Mesenchymal stem cell (in vitro differentiated cells and primary cell): ENCODE results near the gene TAT.
"Not testable (repeated sequence)": the region's sequence is repeated elsewhere in the genome, so short reads cannot be mapped to it uniquely, and the experiment has no call there.

ENCODE experiments used
- DNase-seq: peaks from one replicate; pipeline ENCODE4 v3.0.0-alpha.2; 2013
- H2AFZ ChIP-seq: one replicate; pipeline ENCODE4 v1.6.1; 2013; ENCODE audit warnings: low read depth, mild to moderate bottlenecking, control low read depth, inconsistent platforms, low read length, moderate library complexity
- H2AK5ac ChIP-seq: 2 replicates; pipeline ENCODE4 v1.6.1; 2013; ENCODE audit warnings: low read length, moderate library complexity, mild to moderate bottlenecking, inconsistent platforms; ENCODE audit not compliant: severe bottlenecking
- H2BK120ac ChIP-seq: one replicate; pipeline ENCODE4 v1.6.1; 2013; ENCODE audit warnings: low read depth, mild to moderate bottlenecking, inconsistent platforms, low read length, moderate library complexity
- H2BK12ac ChIP-seq, 2 experiments: one replicate each; pipeline ENCODE4 v1.6.1; 2013; ENCODE audit warnings: inconsistent platforms in 2 of 2, low read length in 2 of 2, mild to moderate bottlenecking in 2 of 2, moderate library complexity in 2 of 2, control low read depth in 1 of 2
- H2BK15ac ChIP-seq: one replicate; pipeline ENCODE4 v1.6.1; 2013; ENCODE audit warnings: mild to moderate bottlenecking, low read depth, inconsistent platforms; ENCODE audit not compliant: poor library complexity, severe bottlenecking
- H2BK5ac ChIP-seq: 2 replicates; pipeline ENCODE4 v1.6.1; 2013; ENCODE audit warnings: low read depth, mild to moderate bottlenecking, low read length, control low read depth, inconsistent platforms; ENCODE audit not compliant: poor library complexity, severe bottlenecking
- H3K14ac ChIP-seq, 2 experiments: one replicate each; pipeline ENCODE4 v1.6.1; 2013; ENCODE audit warnings: inconsistent platforms in 2 of 2, low read length in 2 of 2, control low read depth in 1 of 2, mild to moderate bottlenecking in 1 of 2, moderate library complexity in 1 of 2
- H3K18ac ChIP-seq, 2 experiments: one replicate each; pipeline ENCODE4 v1.6.1; 2013; ENCODE audit warnings: inconsistent platforms in 2 of 2, low read length in 2 of 2, control low read depth in 1 of 2, low read depth in 1 of 2, mild to moderate bottlenecking in 1 of 2
- H3K23ac ChIP-seq, 2 experiments: one replicate each; pipeline ENCODE4 v1.6.1; 2013; ENCODE audit warnings: inconsistent platforms in 2 of 2, low read length in 2 of 2, mild to moderate bottlenecking in 2 of 2, moderate library complexity in 2 of 2, control low read depth in 1 of 2
- H3K27ac ChIP-seq: 2 replicates; pipeline ENCODE4 v1.5.1; 2013; ENCODE audit warnings: mild to moderate bottlenecking, moderate library complexity, low read length, control low read depth, inconsistent platforms; ENCODE audit not compliant: poor library complexity, severe bottlenecking
- H3K27me3 ChIP-seq, 2 experiments: 2 replicates each; pipeline versions ENCODE4 v1.6.1 to v1.7.0; 2013; ENCODE audit warnings: low read length in 2 of 2, mild to moderate bottlenecking in 2 of 2, moderate library complexity in 2 of 2, control low read depth in 1 of 2, inconsistent platforms in 1 of 2; ENCODE audit not compliant: control insufficient read depth in 1 of 2, insufficient read depth in 1 of 2
- H3K36me3 ChIP-seq, 2 experiments: 2 replicates each; pipeline versions ENCODE4 v1.6.1 to v1.7.0; 2013; ENCODE audit warnings: low read length in 2 of 2, control low read depth in 1 of 2, inconsistent platforms in 1 of 2, low read depth in 1 of 2, mild to moderate bottlenecking in 1 of 2; ENCODE audit not compliant: insufficient read depth in 2 of 2, control insufficient read depth in 1 of 2
- H3K4ac ChIP-seq, 2 experiments: one replicate each; pipeline ENCODE4 v1.6.1; 2013; ENCODE audit warnings: inconsistent platforms in 2 of 2, low read length in 2 of 2, mild to moderate bottlenecking in 2 of 2, moderate library complexity in 2 of 2, control low read depth in 1 of 2, low read depth in 1 of 2
- H3K4me1 ChIP-seq: 2 replicates; pipeline ENCODE4 v1.6.1; 2013; ENCODE audit warnings: low read depth, low read length, control low read depth; ENCODE audit not compliant: control insufficient read depth, insufficient read depth
- H3K4me2 ChIP-seq: 2 replicates; pipeline ENCODE4 v1.6.1; 2013; ENCODE audit warnings: low read length, mild to moderate bottlenecking, inconsistent platforms; ENCODE audit not compliant: poor library complexity, severe bottlenecking
- H3K4me3 ChIP-seq, 2 experiments: 2 replicates each; pipeline versions ENCODE4 v1.5.1 to v1.7.0; 2013; ENCODE audit warnings: low read length in 2 of 2, mild to moderate bottlenecking in 2 of 2, control low read depth in 1 of 2, low read depth in 1 of 2; ENCODE audit not compliant: insufficient read depth in 1 of 2
- H3K79me1 ChIP-seq: replicated peaks from 2 replicates; pipeline ENCODE4 v1.6.1; 2013; ENCODE audit warnings: mild to moderate bottlenecking, control low read depth, low read length, inconsistent platforms; ENCODE audit not compliant: poor library complexity, severe bottlenecking
- H3K9ac ChIP-seq: 2 replicates; pipeline ENCODE4 v1.7.0; 2013; ENCODE audit warnings: mild to moderate bottlenecking, low read length, moderate library complexity
- H3K9me3 ChIP-seq: 2 replicates; pipeline ENCODE4 v1.7.0; 2013; ENCODE audit warnings: mild to moderate bottlenecking, low read length; ENCODE audit not compliant: control insufficient read depth
- H4K8ac ChIP-seq: one replicate; pipeline ENCODE4 v1.6.1; 2013; ENCODE audit warnings: inconsistent platforms, mild to moderate bottlenecking, low read length, moderate library complexity
- H4K91ac ChIP-seq: one replicate; pipeline ENCODE4 v1.6.1; 2013; ENCODE audit warnings: mild to moderate bottlenecking, low read length, inconsistent platforms
- whole genome bisulfite sequencing: methylation state at CpG from one replicate; pipeline ENCODE4 v1.1.7; 2013; ENCODE audit warnings: mixed read lengths; 5-methylcytosine and 5-hydroxymethylcytosine counted together

The TAT gene

DNA sequence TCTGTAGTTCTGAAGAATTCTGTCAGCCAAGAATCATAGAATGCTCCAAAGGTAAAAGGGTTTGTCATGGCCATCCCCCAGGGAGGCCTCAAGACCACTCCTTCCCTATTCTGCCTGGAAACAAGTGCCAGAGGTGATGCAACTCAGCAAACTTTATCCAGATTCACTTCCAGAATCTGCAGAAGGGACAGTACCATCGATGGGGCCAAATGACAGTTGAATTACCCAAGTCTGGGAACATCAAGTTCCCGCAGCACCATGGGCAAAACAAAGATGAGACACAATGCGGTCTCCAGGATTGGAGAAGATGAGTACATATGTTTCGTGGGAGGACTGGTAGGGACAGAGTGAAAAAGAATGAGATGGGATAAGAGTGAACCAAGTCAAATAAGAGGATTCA lies 13.7 kb upstream of the TAT start:
- Histone ChIP-seq H2AFZ (no peak overlapping the region), H3K9me3 (peaks cover 6% of the 10 kb centered on the region), H3K4me1 (no peaks in the 10 kb centered on the region), H2BK120ac (no peak overlapping the region), H3K14ac (no peak overlapping the region), H3K4me2 (no peak overlapping the region), H3K27ac (no peak overlapping the region), H3K23ac (no peak overlapping the region), H3K27me3 (peaks cover 10 to 18% of the 10 kb centered on the region in 2 experiments), H3K9ac (no peak overlapping the region), H2BK5ac (no peak overlapping the region), H3K4me3 (no peak overlapping the region), H3K79me1 (no peaks in the 10 kb centered on the region), H3K36me3 (no peaks in the 10 kb centered on the region), H3K18ac (no peak overlapping the region), H4K8ac (no peak overlapping the region), H2BK12ac (no peak overlapping the region), H2BK15ac (no peak overlapping the region), H2AK5ac (no peak overlapping the region), H4K91ac (no peak overlapping the region), H3K4ac (no peak overlapping the region)
- DNase-seq: no peak
- 70% methylated on average over 4 of the region's 4 CpGs for WGBS

DNA sequence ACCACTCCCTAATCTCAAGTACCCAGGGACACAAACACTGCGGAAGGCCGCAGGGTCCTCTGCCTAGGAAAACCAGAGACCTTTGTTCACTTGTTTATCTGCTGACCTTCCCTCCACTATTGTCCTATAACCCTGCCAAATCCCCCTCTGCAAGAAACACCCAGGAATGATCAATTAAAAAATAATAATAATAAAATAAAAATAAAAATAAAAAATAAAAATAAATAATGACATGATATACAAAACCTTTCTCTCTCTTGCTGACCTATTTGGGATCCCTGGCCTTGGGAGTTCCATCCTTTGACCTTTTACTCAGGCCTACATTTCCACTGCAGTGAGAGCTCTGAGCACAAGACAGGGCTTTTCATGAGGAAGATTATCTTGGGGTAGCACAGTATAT lies 13.2 kb upstream of the TAT start:
- H3K14ac ChIP-seq, H2AK5ac ChIP-seq, H4K8ac ChIP-seq, H3K4me2 ChIP-seq, H3K36me3 ChIP-seq, H3K18ac ChIP-seq, H3K4me3 ChIP-seq, H2BK12ac ChIP-seq, H3K4me1 ChIP-seq, H2BK15ac ChIP-seq, H2BK120ac ChIP-seq, H3K4ac ChIP-seq, H3K27ac ChIP-seq, H4K91ac ChIP-seq, H2AFZ ChIP-seq, H3K9me3 ChIP-seq, H3K23ac ChIP-seq, H2BK5ac ChIP-seq, DNase-seq, H3K9ac ChIP-seq, H3K79me1 ChIP-seq: not testable (repeated sequence)
- H3K27me3 ChIP-seq: peaks cover 14 to 23% of the 10 kb centered on the region in 2 experiments
- no CpG with 5 or more reads among the region's 2 CpGs for WGBS

DNA sequence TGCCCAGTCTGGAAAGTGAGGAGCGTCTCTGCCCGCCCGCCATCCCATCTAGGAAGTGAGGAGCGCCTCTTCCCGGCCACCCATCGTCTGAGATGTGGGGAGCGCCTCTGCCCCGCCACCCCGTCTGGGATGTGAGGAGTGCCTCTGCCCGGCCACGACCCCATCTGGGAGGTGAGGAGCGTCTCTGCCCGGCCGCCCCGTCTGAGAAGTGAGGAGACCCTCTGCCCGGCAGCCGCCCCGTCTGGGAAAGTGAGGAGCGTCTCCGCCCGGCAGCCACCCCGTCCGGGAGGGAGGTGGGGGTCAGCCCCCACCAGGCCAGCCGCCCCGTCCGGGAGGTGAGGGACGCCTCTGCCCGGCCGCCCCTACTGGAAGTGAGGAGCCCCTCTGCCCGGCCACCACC lies 12.4 kb upstream of the TAT start:
- H3K36me3 ChIP-seq, H2BK5ac ChIP-seq, H3K4me3 ChIP-seq, H3K4ac ChIP-seq, H4K8ac ChIP-seq, H3K9ac ChIP-seq, H3K27ac ChIP-seq, H2AK5ac ChIP-seq, H3K9me3 ChIP-seq, H2BK120ac ChIP-seq, H2BK15ac ChIP-seq, H3K23ac ChIP-seq, H3K79me1 ChIP-seq, H2AFZ ChIP-seq, H3K4me1 ChIP-seq, H3K4me2 ChIP-seq, H4K91ac ChIP-seq, H3K14ac ChIP-seq, H2BK12ac ChIP-seq, H3K18ac ChIP-seq, DNase-seq: not testable (repeated sequence)
- WGBS: 92% methylated on average over 21 of the region's 30 CpGs
- peaks cover 14 to 25% of the 10 kb centered on the region in 2 experiments for H3K27me3 ChIP-seq

DNA sequence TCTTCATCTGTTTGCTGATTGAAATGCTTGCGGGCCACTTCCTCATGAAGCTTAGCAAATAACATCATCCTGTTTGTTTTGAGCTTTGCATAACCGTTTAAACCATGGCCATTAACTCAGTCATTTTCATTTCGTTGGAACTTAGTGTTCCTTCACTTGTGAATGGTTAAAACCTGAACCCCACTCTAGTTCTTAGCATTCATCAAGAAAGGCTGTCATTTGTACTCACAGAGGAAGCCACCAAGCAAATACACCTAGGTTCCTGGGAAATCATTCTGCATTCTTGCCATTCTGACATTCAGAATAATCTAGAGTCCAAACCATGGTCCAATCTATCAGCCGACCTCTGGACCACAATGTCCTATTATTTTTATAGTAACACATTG lies 8.4 kb upstream of the TAT start:
- no peak for DNase-seq
- Histone ChIP-seq H3K4me2 (no peak overlapping the region), H2AK5ac (no peak overlapping the region), H2AFZ (no peak overlapping the region), H2BK120ac (no peak overlapping the region), H3K9me3 (peaks cover 6% of the 10 kb centered on the region), H2BK15ac (no peak overlapping the region), H3K4ac (no peak overlapping the region), H4K8ac (no peak overlapping the region), H3K9ac (no peak overlapping the region), H3K18ac (no peak overlapping the region), H3K14ac (no peak overlapping the region), H3K27me3 (peaks cover 7 to 24% of the 10 kb centered on the region in 2 experiments), H2BK5ac (no peak overlapping the region), H4K91ac (no peak overlapping the region), H3K79me1 (no peaks in the 10 kb centered on the region), H3K27ac (no peak overlapping the region), H3K4me3 (no peak overlapping the region), H3K23ac (no peak overlapping the region), H2BK12ac (no peak overlapping the region), H3K36me3 (no peaks in the 10 kb centered on the region), H3K4me1 (no peaks in the 10 kb centered on the region)
- 60% methylated on average over 4 of the region's 4 CpGs for WGBS
